Measurements from ENCODE around the gene BDKRB1. TPM values are rescaled to one million over a fixed set of nuclear protein-coding genes. Genes with fewer than 3 reads are reported as not detected.
"Not testable (repeated sequence)": the region's sequence is repeated elsewhere in the genome, so short reads cannot be mapped to it uniquely, and the experiment has no call there.

BDKRB1 gene
- total RNA-seq, 2 experiments from 2014 or later: not detected

- intact Hi-C loops (cut with micrococcal nuclease): no loop called here
- no peaks in the 10 kb centered on the region for H3K4me1 Mint-ChIP-seq (ENCODE audit: low read depth)
- no peaks in the 10 kb centered on the region for H3K36me3 Mint-ChIP-seq (ENCODE audit: low read depth)
- no peak overlapping the region for H3K27ac Mint-ChIP-seq
- ATAC-seq (no peak), DNase-seq (no peak)
- TF ChIP-seq CTCF (IDR thresholded peaks at IDR 0.05): no peak
- peaks cover 4% of the 10 kb centered on the region for H3K27me3 Mint-ChIP-seq
- H3K9me3 Mint-ChIP-seq: no peaks in the 10 kb centered on the region
- ChIA-PET POLR2A (no interaction called here), CTCF (no interaction called here)
- no peak overlapping the region for H3K4me3 Mint-ChIP-seq
Measured at GRCh38 chr14:96239711-96240141, 16.3 kb upstream of the BDKRB1 start.

- no peaks in the 10 kb centered on the region for H3K36me3 Mint-ChIP-seq (ENCODE audit: low read depth)
- peaks cover 7% of the 10 kb centered on the region for H3K27me3 Mint-ChIP-seq
- POLR2A ChIA-PET: no interaction called here
- no peak overlapping the region for H3K4me3 Mint-ChIP-seq
- TF ChIP-seq CTCF (IDR thresholded peaks at IDR 0.05): no peak
- no peaks in the 10 kb centered on the region for H3K4me1 Mint-ChIP-seq (ENCODE audit: low read depth)
- no peaks in the 10 kb centered on the region for H3K9me3 Mint-ChIP-seq
- intact Hi-C loops (cut with micrococcal nuclease): no loop called here
- ATAC-seq (no peak), DNase-seq (no peak)
- CTCF ChIA-PET: no interaction called here
- H3K27ac Mint-ChIP-seq: no peak overlapping the region
Measured at GRCh38 chr14:96240641-96241040, 15.4 kb upstream of the BDKRB1 start.

GRCh38 chr14:96242126-96242525 lies 13.9 kb upstream of the BDKRB1 start:
- ATAC-seq (no peak), DNase-seq (no peak)
- intact Hi-C loops (cut with micrococcal nuclease): no loop called here
- Mint-ChIP-seq H3K9me3 (no peaks in the 10 kb centered on the region), H3K36me3 (ENCODE audit: low read depth) (no peaks in the 10 kb centered on the region), H3K4me3 (no peak overlapping the region), H3K27ac (no peak overlapping the region), H3K4me1 (ENCODE audit: low read depth) (no peaks in the 10 kb centered on the region), H3K27me3 (peaks cover 9% of the 10 kb centered on the region)
- ChIA-PET CTCF (no interaction called here), POLR2A (no interaction called here)
- TF ChIP-seq CTCF (IDR thresholded peaks at IDR 0.05): no peak

GRCh38 chr14:96243785-96244184 lies 12.2 kb upstream of the BDKRB1 start:
- DNase-seq: no peak
- no peak overlapping the region for H3K4me3 Mint-ChIP-seq
- H3K9me3 Mint-ChIP-seq: no peaks in the 10 kb centered on the region
- CTCF ChIA-PET: no interaction called here
- peaks cover 12% of the 10 kb centered on the region for H3K27me3 Mint-ChIP-seq
- POLR2A ChIA-PET: no interaction called here
- no peak for TF ChIP-seq CTCF (IDR thresholded peaks at IDR 0.05)
- intact Hi-C loops (cut with micrococcal nuclease): no loop called here
- H3K27ac Mint-ChIP-seq: no peak overlapping the region
- no peaks in the 10 kb centered on the region for H3K36me3 Mint-ChIP-seq (ENCODE audit: low read depth)
- no peak for ATAC-seq
- H3K4me1 Mint-ChIP-seq (ENCODE audit: low read depth): no peaks in the 10 kb centered on the region

- H3K27ac Mint-ChIP-seq; H3K36me3 Mint-ChIP-seq (ENCODE audit: low read depth); H3K27me3 Mint-ChIP-seq; ATAC-seq; H3K4me3 Mint-ChIP-seq; DNase-seq; intact Hi-C loops (cut with micrococcal nuclease); CTCF ChIA-PET; H3K9me3 Mint-ChIP-seq; POLR2A ChIA-PET; H3K4me1 Mint-ChIP-seq (ENCODE audit: low read depth): not testable (repeated sequence)
Measured at GRCh38 chr14:96245074-96245473, 10.9 kb upstream of the BDKRB1 start.
